DMS79 (cell line): ENCODE results near the gene CHRM5.
"Not testable (repeated sequence)": the region's sequence is repeated elsewhere in the genome, so short reads cannot be mapped to it uniquely, and the experiment has no call there.

Experiments used
- DNase-seq: peaks from one replicate; lab custom pipeline; 2025; lab: John Stamatoyannopoulos, UW

The CHRM5 gene

GRCh38 chr15:34039790-34040113, 71.5 kb downstream of the CHRM5 start:
- DNase-seq, result no peak

DNA sequence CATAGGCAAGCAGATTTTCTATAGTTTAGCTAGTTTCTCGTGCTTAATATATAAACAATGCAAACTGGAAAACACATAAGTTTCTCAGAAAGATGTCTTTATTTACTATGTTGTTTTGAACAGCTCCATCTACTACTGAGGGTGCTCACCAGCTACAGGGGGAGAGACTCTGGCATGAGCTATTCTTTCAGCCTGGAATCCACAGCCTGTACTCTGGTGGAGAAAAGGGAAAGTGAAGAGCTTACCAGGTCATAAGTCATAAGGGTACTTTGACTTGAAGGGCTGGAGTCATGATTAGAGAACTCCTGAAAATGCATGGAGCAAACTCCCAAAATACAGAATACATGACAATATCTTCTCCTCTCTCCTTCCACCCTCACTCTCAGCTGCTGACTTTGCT, 75.1 kb downstream of the CHRM5 start:
- no peak for DNase-seq

DNA sequence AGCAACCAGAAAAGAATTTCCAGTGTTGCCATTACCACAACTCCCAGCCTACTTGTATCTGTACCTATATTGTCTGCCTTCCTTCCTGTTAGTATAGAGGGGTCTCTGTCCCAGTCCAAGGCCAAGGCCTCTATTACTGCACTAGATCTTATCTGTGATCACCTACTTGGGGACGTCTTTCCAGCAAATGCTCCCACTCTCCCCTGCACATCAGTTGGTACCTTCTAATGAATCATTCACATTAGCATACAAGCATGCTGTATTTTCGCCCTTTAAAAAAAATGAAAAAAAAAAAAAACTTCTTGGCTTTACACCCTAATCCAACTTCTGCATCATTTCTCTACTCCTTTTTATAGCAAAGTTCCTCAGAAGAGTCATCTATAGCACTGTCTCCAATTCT, 75.5 kb downstream of the CHRM5 start:
- DNase-seq, result no peak

GRCh38 chr15:34046471-34047145, 78.3 kb downstream of the CHRM5 start:
- DNase-seq, result no peak

GRCh38 chr15:34047893-34048775, 79.8 kb downstream of the CHRM5 start:
- no peak for DNase-seq

DNA sequence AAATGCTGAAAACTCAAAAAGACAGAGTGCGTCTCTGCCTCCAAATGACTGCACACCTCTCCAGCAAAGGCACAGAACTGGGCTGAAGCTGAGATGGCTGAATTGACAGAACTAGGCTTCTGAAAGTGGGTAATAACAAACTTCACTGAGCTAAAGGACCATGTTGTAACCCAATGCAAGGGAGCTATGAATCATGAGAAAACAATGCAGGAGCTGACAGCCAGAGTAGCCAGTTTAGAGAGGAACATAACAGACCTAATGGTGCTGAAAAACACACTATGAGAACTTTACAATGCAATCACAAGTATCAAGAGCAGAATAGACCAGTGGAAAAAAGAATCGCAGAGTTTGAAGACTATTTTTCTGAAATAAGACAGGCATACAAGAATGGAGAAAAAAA, 80.8 kb downstream of the CHRM5 start:
- no peak for DNase-seq

DNA sequence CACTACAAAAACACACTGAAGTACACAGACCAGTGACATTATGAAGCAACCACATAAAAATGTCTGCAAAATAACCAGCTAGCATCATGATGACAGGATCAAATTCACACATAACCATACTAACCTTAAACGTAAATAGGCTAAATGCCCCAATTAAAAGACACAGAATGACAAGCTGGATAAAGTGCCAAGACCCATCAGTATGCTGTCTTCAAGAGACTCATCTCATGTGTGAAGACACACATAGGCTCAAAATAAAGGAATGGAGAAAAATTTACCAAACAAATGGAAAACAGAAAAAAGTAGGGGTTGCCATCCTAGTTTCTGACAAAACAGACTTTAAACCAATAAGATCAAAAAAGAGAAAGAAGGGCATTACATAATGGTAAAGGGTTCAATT, 82.1 kb downstream of the CHRM5 start:
- DNase-seq, result not testable (repeated sequence)

GRCh38 chr15:34054081-34054707, 85.9 kb downstream of the CHRM5 start:
- DNase-seq, result no peak

DNA sequence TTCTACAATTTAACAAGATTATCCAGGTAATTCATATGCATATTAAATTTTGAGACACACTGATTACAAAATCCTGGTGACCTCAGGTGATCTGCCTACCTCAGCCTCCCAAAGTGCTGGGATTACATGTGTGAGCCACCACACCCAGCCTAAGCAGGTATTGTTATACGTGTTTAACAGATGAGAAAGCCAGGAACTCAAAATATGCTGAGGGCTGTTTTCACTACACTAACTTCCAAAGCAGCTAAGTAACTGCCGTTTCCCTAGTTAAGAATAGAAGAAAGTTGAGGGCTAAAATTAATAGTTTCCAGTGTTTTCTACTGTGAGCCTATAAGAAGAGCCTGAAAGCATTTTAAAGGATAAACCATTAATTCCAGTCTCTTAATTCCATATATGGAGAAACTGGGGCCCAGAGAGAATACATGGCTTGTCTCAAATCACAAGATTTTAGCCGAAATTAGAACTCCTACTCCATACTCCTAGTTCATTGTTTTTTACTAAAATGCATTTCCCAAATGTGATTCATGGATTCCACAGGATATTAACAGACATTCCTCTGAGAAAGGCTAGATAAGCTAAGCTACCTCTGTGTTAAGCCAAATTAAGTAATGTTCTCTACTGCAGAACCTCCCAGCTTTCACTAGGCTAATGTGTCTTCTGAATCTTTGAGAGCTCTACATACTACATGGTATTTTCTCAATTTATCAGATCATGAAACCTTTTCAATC, 87.7 kb downstream of the CHRM5 start:
- no peak for DNase-seq

DNA sequence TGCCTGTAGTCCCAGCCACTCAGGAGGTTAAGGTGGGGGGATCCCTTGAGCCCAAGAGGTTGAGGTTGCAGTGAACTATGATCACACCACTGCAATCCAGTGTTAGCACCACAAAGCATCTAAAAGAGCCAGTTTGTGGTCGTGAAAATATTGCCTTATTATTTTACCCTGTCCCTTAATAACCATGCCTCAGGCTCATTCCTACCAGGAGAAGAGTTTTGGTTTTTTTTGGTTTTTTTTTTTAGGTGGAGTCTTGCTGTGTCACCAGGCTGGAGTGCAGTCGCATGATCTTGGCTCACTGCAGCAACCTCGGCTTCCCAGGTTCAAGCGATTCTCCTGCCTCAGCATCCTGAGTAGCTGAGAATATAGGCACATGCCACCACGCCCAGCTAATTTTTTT, 88.6 kb downstream of the CHRM5 start:
- DNase-seq, result no peak

- DNase-seq, result no peak
These were observed 91.2 kb downstream of the CHRM5 start for GRCh38 chr15:34059476-34059875.

- no peak for DNase-seq
These were observed 91.6 kb downstream of the CHRM5 start for GRCh38 chr15:34059946-34060345.

- DNase-seq, result no peak
These were observed 96.1 kb downstream of the CHRM5 start for GRCh38 chr15:34064438-34064837.

GRCh38 chr15:34065261-34065660, 97.0 kb downstream of the CHRM5 start:
- DNase-seq, result peak; percentile 85

GRCh38 chr15:34065941-34066340, 97.6 kb downstream of the CHRM5 start:
- DNase-seq, result peak; percentile 34

DNA sequence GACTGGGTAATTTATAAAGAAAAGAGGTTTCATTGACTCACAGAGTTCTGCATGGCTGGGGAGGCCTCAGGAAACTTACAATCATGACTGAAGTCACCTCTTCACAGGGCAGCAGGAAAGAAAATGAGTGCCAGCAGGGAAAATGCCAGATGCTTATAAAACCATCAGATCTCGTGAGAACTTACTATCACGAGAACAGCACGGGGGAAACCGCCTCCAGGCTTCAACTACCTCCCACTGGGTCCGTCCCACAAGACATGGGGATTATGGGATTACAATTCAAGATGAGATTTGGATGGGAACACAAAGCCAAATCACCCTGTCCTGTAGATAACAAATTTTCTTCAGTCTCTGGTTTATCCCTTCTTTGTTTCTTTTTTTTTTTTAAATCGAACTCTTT, 101.7 kb downstream of the CHRM5 start:
- no peak for DNase-seq

- no peak for DNase-seq
These were observed 108.5 kb downstream of the CHRM5 start for GRCh38 chr15:34076785-34077184.

- no peak for DNase-seq
These were observed 110.6 kb downstream of the CHRM5 start for GRCh38 chr15:34078900-34079299.

GRCh38 chr15:34079904-34080303, 111.6 kb downstream of the CHRM5 start:
- DNase-seq, result no peak

DNA sequence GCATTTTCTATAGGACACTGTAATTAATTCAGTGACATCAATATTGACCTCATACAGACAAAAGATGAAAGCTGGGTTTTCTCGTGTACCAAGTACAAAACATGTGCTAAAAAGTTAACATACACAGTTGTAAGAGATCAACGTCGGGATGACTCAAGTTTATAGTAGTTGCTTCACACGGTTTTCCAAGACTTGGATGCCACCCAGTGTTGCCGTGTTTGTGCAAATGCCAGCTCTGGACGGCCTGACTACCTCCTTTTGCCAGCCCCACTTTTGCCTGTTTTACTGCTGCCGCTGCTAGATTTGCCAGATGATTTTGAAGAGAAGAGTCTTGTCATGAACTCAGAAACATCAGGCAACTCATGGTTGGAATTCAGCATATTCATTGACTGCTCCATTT, 115.8 kb downstream of the CHRM5 start:
- DNase-seq, result no peak

- DNase-seq, result no peak
These were observed 117.4 kb downstream of the CHRM5 start for GRCh38 chr15:34085746-34086145.

- DNase-seq, result no peak
These were observed 131.6 kb downstream of the CHRM5 start for GRCh38 chr15:34099914-34100313.
